Coronary artery (tissue), 2 donors: ENCODE data around the gene PTPRH.

Experiments used
- DNase-seq: peaks from one replicate; pipeline ENCODE4 v3.0.0-alpha.2; 2017; ENCODE audit warnings: low spot score
- H3K27ac ChIP-seq, 2 donors: fragments of 200-600 bp; sonication (generic); one replicate each; pipeline ENCODE4 v1.5.1; 2016 to 2019
- H3K4me3 ChIP-seq: fragments of 200-600 bp; sonication (generic); 2 replicates; pipeline ENCODE4 v1.5.1; 2016; ENCODE audit warnings: mild to moderate bottlenecking, moderate library complexity
- CTCF ChIP-seq: fragments of 200-600 bp; sonication (generic); IDR thresholded peaks from one replicate; pipeline ENCODE4 v1.5.1; 2019; ENCODE audit warnings: antibody characterized with exemption

PTPRH gene

GRCh38 chr19:55241935-55242464 is 32.7 kb upstream of the PTPRH start:
- DNase-seq = no peak
- H3K27ac ChIP-seq = no peak overlapping the region
- H3K4me3 ChIP-seq = no peak overlapping the region
- no peak for TF ChIP-seq CTCF

GRCh38 chr19:55241143-55241934 is 32.0 kb upstream of the PTPRH start:
- no peak for TF ChIP-seq CTCF
- no peak for DNase-seq
- Histone ChIP-seq H3K27ac (no peak overlapping the region), H3K4me3 (no peak overlapping the region)

GRCh38 chr19:55240713-55241020 is 31.4 kb upstream of the PTPRH start:
- Histone ChIP-seq H3K4me3 (no peak overlapping the region), H3K27ac (no peak overlapping the region)
- no peak for DNase-seq
- TF ChIP-seq CTCF = no peak

- H3K27ac ChIP-seq = no peak overlapping the region
- no peak overlapping the region for H3K4me3 ChIP-seq
- no peak for DNase-seq
- TF ChIP-seq CTCF = no peak
These were observed 29.7 kb upstream of the PTPRH start for GRCh38 chr19:55239004-55239403.

GRCh38 chr19:55238030-55238429 is 28.7 kb upstream of the PTPRH start:
- H3K4me3 ChIP-seq = no peak overlapping the region
- no peak overlapping the region for H3K27ac ChIP-seq
- no peak for DNase-seq
- TF ChIP-seq CTCF = no peak

GRCh38 chr19:55232986-55233385 is 23.7 kb upstream of the PTPRH start:
- DNase-seq = no peak
- Histone ChIP-seq H3K27ac (no peak overlapping the region), H3K4me3 (no peak overlapping the region)
- no peak for TF ChIP-seq CTCF

- Histone ChIP-seq H3K27ac (no peak overlapping the region), H3K4me3 (no peak overlapping the region)
- no peak for DNase-seq
- TF ChIP-seq CTCF = no peak
These were observed 22.9 kb upstream of the PTPRH start for GRCh38 chr19:55232286-55232602.
